ENCODE measurements around the gene MRAS.

Gene MRAS

GRCh38 chr3:138432576-138433240, 84.3 kb downstream of the MRAS start:
- Histone ChIP-seq H3K36me3 (ENCODE audit: insufficient read depth, low read depth, low read length) (no peaks in the 10 kb centered on the region), H3K4me3 (ENCODE audit: low read length) (no peak overlapping the region), H3K9ac (ENCODE audit: low read depth, low read length) (no peak overlapping the region), H3K9me3 (ENCODE audit: insufficient read depth, low read depth, low read length) (peaks cover 7% of the 10 kb centered on the region), H3K4me1 (ENCODE audit: insufficient read depth, low read length) (no peaks in the 10 kb centered on the region), H3K27ac (ENCODE audit: low read length) (no peak overlapping the region), H3K27me3 (ENCODE audit: insufficient read depth, low read length) (peaks cover 57% of the 10 kb centered on the region)

- Histone ChIP-seq H3K4me1 (ENCODE audit: insufficient read depth, low read length) (no peaks in the 10 kb centered on the region), H3K27ac (ENCODE audit: low read length) (no peak overlapping the region), H3K9me3 (ENCODE audit: insufficient read depth, low read depth, low read length) (peaks cover 7% of the 10 kb centered on the region), H3K4me3 (ENCODE audit: low read length) (peak overlapping the region; percentile 64; the same call in 1 of the 2 replicates), H3K27me3 (ENCODE audit: insufficient read depth, low read length) (peaks cover 61% of the 10 kb centered on the region), H3K9ac (ENCODE audit: low read depth, low read length) (no peak overlapping the region), H3K36me3 (ENCODE audit: insufficient read depth, low read depth, low read length) (no peaks in the 10 kb centered on the region)
These were observed 85.5 kb downstream of the MRAS start for GRCh38 chr3:138433892-138434275.

- H3K9ac ChIP-seq (ENCODE audit: low read depth, low read length) = peak within 1 kb of the TSS; percentile 5; the same call in 1 of the 2 replicates
- H3K4me1 ChIP-seq (ENCODE audit: insufficient read depth, low read length) = no peaks in the 10 kb centered on the region
- peak within 1 kb of the TSS; percentile 64 for H3K4me3 ChIP-seq (ENCODE audit: low read length)
- H3K27ac ChIP-seq (ENCODE audit: low read length) = no peak within 1 kb of the TSS
- H3K9me3 ChIP-seq (ENCODE audit: insufficient read depth, low read depth, low read length) = peaks cover 7% of the 10 kb centered on the region
- no peaks in the 10 kb centered on the region for H3K36me3 ChIP-seq (ENCODE audit: insufficient read depth, low read depth, low read length)
- H3K27me3 ChIP-seq (ENCODE audit: insufficient read depth, low read length) = peaks cover 61% of the 10 kb centered on the region
These were observed 86.0 kb downstream of the MRAS start, which contains the start of gene ESYT3 for GRCh38 chr3:138434276-138434874. Gene ESYT3 (plus strand): TSS chr3:138434616. CDS start chr3:138434799, 183 bp downstream.

DNA sequence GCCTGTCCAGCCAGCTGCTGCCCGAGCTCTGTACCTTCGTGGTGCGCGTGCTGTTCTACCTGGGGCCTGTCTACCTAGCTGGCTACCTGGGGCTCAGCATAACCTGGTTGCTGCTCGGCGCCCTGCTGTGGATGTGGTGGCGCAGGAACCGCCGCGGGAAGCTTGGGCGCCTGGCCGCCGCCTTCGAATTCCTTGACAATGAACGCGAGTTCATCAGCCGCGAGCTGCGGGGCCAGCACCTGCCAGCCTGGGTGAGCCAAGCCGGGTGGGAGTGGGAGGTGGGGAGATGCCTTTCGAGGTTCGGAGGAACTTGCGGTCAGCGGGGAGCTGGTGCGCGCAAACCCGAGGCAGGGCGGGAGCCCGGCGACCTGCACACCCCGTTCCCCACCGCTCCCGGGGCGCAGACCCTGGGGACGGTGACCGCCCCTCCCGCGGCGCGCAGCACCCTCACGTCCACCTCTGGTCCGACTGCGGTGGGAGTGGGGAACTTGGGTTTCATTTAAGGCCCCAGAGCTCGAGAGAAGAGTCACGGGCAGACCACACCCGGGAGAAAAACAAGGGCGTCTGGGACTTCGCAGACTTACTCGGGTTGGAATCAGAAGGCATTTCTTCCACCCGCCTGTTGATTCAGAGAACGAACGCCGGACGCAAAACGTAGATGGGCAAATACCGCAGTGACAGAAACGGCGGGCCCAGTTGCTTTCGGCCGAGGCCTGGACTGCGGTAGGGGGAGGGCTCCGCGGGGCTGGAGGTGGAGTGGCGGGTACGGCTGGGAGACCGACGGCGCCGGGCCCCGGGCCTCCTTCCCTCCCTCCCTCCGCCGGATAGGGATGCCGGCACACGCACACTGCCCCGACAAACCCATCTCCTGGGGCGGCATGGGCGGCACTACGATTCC, 86.7 kb downstream of the MRAS start:
- Histone ChIP-seq H3K36me3 (ENCODE audit: insufficient read depth, low read depth, low read length) (no peaks in the 10 kb centered on the region), H3K4me3 (ENCODE audit: low read length) (peak overlapping the region; percentile 64), H3K9ac (ENCODE audit: low read depth, low read length) (peak overlapping the region; percentile 5; the same call in 1 of the 2 replicates), H3K9me3 (ENCODE audit: insufficient read depth, low read depth, low read length) (peaks cover 7% of the 10 kb centered on the region), H3K27me3 (ENCODE audit: insufficient read depth, low read length) (peaks cover 61% of the 10 kb centered on the region), H3K27ac (ENCODE audit: low read length) (no peak overlapping the region), H3K4me1 (ENCODE audit: insufficient read depth, low read length) (no peaks in the 10 kb centered on the region)

DNA sequence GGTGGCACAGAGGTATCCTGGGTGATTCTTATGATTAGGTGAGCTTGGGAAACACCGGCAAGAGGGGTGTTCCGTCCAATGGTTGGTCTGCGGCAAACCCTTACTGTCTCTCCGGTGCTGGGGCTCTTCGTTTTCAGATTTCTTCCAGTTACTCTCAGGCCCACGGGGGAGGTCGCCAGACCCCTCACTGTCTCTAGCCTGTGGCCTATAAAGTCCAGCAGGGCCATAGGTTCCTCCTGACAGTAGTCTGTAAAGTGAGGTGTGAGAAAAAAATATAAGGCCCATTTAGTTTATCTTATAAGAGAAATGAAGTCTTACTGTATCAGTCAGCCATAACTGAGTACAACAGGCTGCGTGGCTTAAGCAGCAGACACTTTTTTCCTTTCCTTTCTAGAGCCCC, 87.5 kb downstream of the MRAS start:
- Histone ChIP-seq H3K36me3 (ENCODE audit: insufficient read depth, low read depth, low read length) (no peaks in the 10 kb centered on the region), H3K27ac (ENCODE audit: low read length) (no peak overlapping the region), H3K4me3 (ENCODE audit: low read length) (peak overlapping the region; percentile 64), H3K4me1 (ENCODE audit: insufficient read depth, low read length) (no peaks in the 10 kb centered on the region; the same call in 1 of the 2 replicates), H3K9me3 (ENCODE audit: insufficient read depth, low read depth, low read length) (peaks cover 7% of the 10 kb centered on the region), H3K27me3 (ENCODE audit: insufficient read depth, low read length) (peaks cover 61% of the 10 kb centered on the region), H3K9ac (ENCODE audit: low read depth, low read length) (no peak overlapping the region)

GRCh38 chr3:138437281-138437680, 88.9 kb downstream of the MRAS start:
- Histone ChIP-seq H3K27ac (ENCODE audit: low read length) (no peak overlapping the region), H3K4me3 (ENCODE audit: low read length) (no peak overlapping the region), H3K27me3 (ENCODE audit: insufficient read depth, low read length) (peaks cover 57% of the 10 kb centered on the region), H3K4me1 (ENCODE audit: insufficient read depth, low read length) (peaks cover 5% of the 10 kb centered on the region), H3K9ac (ENCODE audit: low read depth, low read length) (no peak overlapping the region), H3K36me3 (ENCODE audit: insufficient read depth, low read depth, low read length) (no peaks in the 10 kb centered on the region), H3K9me3 (ENCODE audit: insufficient read depth, low read depth, low read length) (peaks cover 7% of the 10 kb centered on the region)

DNA sequence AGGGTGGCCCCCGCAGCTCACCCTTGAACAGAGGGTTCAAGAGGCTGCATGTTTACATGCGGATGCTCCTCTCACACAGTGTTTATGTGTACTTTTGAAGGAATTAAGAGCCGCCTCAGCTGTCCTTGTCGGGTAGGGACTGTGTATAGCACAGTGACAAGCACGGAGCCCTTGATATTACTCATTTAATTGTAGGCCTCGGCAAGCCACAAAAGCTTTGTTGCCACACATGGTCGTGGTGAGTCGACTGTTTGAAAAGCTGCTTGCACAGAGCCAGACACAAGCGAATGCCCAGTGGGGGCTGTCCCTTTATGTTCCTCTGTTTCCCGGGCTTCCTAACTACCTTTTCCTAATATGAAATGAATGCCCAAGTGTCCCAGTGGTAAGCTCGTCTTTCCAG, 90.5 kb downstream of the MRAS start:
- peaks cover 42% of the 10 kb centered on the region for H3K27me3 ChIP-seq (ENCODE audit: insufficient read depth, low read length)
- no peak overlapping the region for H3K9ac ChIP-seq (ENCODE audit: low read depth, low read length)
- no peak overlapping the region for H3K4me3 ChIP-seq (ENCODE audit: low read length)
- no peaks in the 10 kb centered on the region for H3K36me3 ChIP-seq (ENCODE audit: insufficient read depth, low read depth, low read length)
- H3K4me1 ChIP-seq (ENCODE audit: insufficient read depth, low read length) = peaks cover 5% of the 10 kb centered on the region
- no peak overlapping the region for H3K27ac ChIP-seq (ENCODE audit: low read length)
- peaks cover 3% of the 10 kb centered on the region for H3K9me3 ChIP-seq (ENCODE audit: insufficient read depth, low read depth, low read length)

DNA sequence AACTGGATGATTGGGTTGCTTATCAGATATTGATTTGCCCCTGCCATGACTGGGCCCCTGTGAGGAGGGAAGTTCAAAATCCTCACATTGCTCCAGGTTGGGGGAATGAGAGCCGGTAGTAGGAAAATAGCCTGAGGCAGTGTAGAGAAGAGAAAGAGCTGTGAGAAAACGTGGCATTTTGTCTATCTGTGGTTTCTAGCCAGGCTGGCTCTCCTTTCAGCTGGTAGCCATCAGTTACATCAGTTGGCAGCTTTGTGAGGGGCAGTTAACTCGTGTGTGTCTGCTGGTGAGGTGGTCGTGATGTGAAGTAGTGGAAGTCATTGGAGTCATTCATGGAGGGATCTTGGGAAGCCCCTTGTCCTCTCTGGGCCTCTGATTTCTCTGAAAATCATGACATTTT, 91.3 kb downstream of the MRAS start:
- no peaks in the 10 kb centered on the region for H3K36me3 ChIP-seq (ENCODE audit: insufficient read depth, low read depth, low read length)
- no peak overlapping the region for H3K4me3 ChIP-seq (ENCODE audit: low read length)
- H3K4me1 ChIP-seq (ENCODE audit: insufficient read depth, low read length) = peaks cover 5% of the 10 kb centered on the region
- H3K9me3 ChIP-seq (ENCODE audit: insufficient read depth, low read depth, low read length) = no peaks in the 10 kb centered on the region
- H3K27ac ChIP-seq (ENCODE audit: low read length) = no peak overlapping the region
- H3K9ac ChIP-seq (ENCODE audit: low read depth, low read length) = no peak overlapping the region
- H3K27me3 ChIP-seq (ENCODE audit: insufficient read depth, low read length) = peaks cover 34% of the 10 kb centered on the region

- H3K27ac ChIP-seq (ENCODE audit: low read length) = no peak overlapping the region
- no peaks in the 10 kb centered on the region for H3K36me3 ChIP-seq (ENCODE audit: insufficient read depth, low read depth, low read length)
- H3K4me3 ChIP-seq (ENCODE audit: low read length) = no peak overlapping the region
- H3K9me3 ChIP-seq (ENCODE audit: insufficient read depth, low read depth, low read length) = no peaks in the 10 kb centered on the region
- peaks cover 5% of the 10 kb centered on the region for H3K4me1 ChIP-seq (ENCODE audit: insufficient read depth, low read length)
- peaks cover 30% of the 10 kb centered on the region for H3K27me3 ChIP-seq (ENCODE audit: insufficient read depth, low read length)
- no peak overlapping the region for H3K9ac ChIP-seq (ENCODE audit: low read depth, low read length)
These were observed 91.7 kb downstream of the MRAS start for GRCh38 chr3:138440121-138440521.

GRCh38 chr3:138440596-138440995, 92.2 kb downstream of the MRAS start:
- Histone ChIP-seq H3K27ac (ENCODE audit: low read length) (no peak overlapping the region), H3K4me1 (ENCODE audit: insufficient read depth, low read length) (peaks cover 5% of the 10 kb centered on the region), H3K36me3 (ENCODE audit: insufficient read depth, low read depth, low read length) (no peaks in the 10 kb centered on the region), H3K27me3 (ENCODE audit: insufficient read depth, low read length) (peaks cover 25% of the 10 kb centered on the region), H3K9ac (ENCODE audit: low read depth, low read length) (no peak overlapping the region), H3K9me3 (ENCODE audit: insufficient read depth, low read depth, low read length) (no peaks in the 10 kb centered on the region), H3K4me3 (ENCODE audit: low read length) (no peak overlapping the region)

- Histone ChIP-seq H3K9ac (ENCODE audit: low read depth, low read length) (no peak overlapping the region), H3K27me3 (ENCODE audit: insufficient read depth, low read length) (peaks cover 18% of the 10 kb centered on the region), H3K9me3 (ENCODE audit: insufficient read depth, low read depth, low read length) (no peaks in the 10 kb centered on the region), H3K27ac (ENCODE audit: low read length) (no peak overlapping the region), H3K4me3 (ENCODE audit: low read length) (no peak overlapping the region), H3K4me1 (ENCODE audit: insufficient read depth, low read length) (peaks cover 5% of the 10 kb centered on the region), H3K36me3 (ENCODE audit: insufficient read depth, low read depth, low read length) (no peaks in the 10 kb centered on the region)
These were observed 92.9 kb downstream of the MRAS start for GRCh38 chr3:138441256-138441655.
